ENCODE data around the gene MPZL3.

DNA sequence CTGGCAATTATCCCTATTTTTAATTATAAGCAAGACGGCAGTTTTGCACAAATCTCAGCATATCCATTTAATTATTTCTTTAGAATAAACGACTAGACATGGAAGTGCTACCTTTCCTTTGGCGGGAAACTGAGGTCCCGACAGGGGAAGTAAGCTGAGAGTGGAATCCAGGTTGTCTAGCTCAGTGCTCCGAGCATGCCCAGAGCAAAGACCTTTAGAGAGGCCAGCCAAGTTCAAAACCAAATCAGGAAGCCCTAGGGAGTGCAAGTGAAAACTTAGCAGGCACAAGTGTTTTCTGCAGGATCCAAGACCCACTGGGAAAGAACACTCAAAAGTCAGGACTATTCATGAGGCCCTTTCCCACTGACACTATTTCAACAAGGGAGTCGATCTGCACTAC, 53.0 kb downstream of the MPZL3 start:
- TF ChIP-seq EZH2phosphoT487 (IDR thresholded peaks at IDR 0.05; ENCODE audit: unreplicated experiment): no peak
- TF ChIP-seq CTCF (conservative IDR thresholded peaks at IDR 0.05; ENCODE audit: low read depth in 2 of 2): no peak
- TF ChIP-seq JUNB (IDR thresholded peaks at IDR 0.05; ENCODE audit: unreplicated experiment): no peak
- TF ChIP-seq POLR2AphosphoS5 (IDR thresholded peaks at IDR 0.05; ENCODE audit: low read depth): no peak
- no peak for TF ChIP-seq EZH2 (IDR thresholded peaks at IDR 0.05; ENCODE audit: low read depth, unreplicated experiment)
- no peak for TF ChIP-seq STAT1 (IDR thresholded peaks at IDR 0.05; ENCODE audit: unreplicated experiment)
- TF ChIP-seq ZNF462 (CRISPR knock-in tag; IDR thresholded peaks at IDR 0.05): no peak
- no peak for TF ChIP-seq ZNF331 (CRISPR knock-in tag; IDR thresholded peaks at IDR 0.05; ENCODE audit: low read depth)
- TF ChIP-seq REST (IDR thresholded peaks at IDR 0.05; ENCODE audit: unreplicated experiment): no peak
- no peak for TF ChIP-seq CREB1 (CRISPR knock-in tag; IDR thresholded peaks at IDR 0.05; ENCODE audit: low read depth)
- TF ChIP-seq, protein P1, sequence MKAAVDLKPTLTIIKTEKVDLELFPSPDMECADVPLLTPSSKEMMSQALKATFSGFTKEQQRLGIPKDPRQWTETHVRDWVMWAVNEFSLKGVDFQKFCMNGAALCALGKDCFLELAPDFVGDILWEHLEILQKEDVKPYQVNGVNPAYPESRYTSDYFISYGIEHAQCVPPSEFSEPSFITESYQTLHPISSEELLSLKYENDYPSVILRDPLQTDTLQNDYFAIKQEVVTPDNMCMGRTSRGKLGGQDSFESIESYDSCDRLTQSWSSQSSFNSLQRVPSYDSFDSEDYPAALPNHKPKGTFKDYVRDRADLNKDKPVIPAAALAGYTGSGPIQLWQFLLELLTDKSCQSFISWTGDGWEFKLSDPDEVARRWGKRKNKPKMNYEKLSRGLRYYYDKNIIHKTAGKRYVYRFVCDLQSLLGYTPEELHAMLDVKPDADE (IDR thresholded peaks at IDR 0.05): no peak

All from GM23338 (cell line).